NK-92 treated with Interleukin-12 subunit alpha and Interleukin-12 subunit beta, amount 100 ng/mL, for 24 hours (cell line): ENCODE measurements around the gene WASHC4.

Experiments used
- DNase-seq: peaks from one replicate; lab custom pipeline; 2025; lab: John Stamatoyannopoulos, UW

WASHC4 gene

GRCh38 chr12:105212438-105212837 is 104.9 kb downstream of the WASHC4 start:
- no peak for DNase-seq

GRCh38 chr12:105214148-105214547 is 106.6 kb downstream of the WASHC4 start:
- no peak for DNase-seq

GRCh38 chr12:105214670-105215375 is 107.3 kb downstream of the WASHC4 start:
- no peak for DNase-seq

DNA sequence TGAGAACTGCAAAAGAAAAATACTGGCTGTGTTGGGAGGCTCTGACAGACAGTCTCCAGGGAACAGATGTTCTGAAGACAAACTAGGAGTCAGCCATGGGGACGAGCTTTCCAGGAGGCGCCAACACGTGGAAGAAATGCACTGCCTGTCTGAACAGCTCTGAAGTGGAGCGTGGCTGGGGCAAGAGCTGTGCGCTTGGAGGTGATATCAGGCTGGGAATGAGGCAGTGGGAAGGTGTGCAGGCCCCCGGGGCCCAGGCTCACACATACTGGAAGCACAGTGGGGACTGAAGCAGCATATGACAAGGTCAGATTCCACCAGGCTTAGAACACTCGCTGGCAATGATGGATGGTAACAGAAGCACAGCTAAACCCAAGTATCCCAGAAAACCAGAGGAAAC is 110.9 kb downstream of the WASHC4 start:
- DNase-seq = no peak
